Breast epithelium (tissue), 4 donors: ENCODE results near the gene IMMP2L. TPM values are rescaled to one million over a fixed set of nuclear protein-coding genes. Genes with fewer than 3 reads are reported as not detected.

Source experiments
- DNase-seq, 2 donors: peaks; one replicate each; pipeline ENCODE4 v3.0.0-alpha.2; 2019; ENCODE audit warnings: low spot score in 2 of 2
- H3K27ac ChIP-seq, 2 donors: fragments of 200-600 bp; sonication (generic) in 1 of 2; one replicate each; pipeline ENCODE4 v1.5.1; 2016 to 2019; ENCODE audit warnings: mild to moderate bottlenecking in 1 of 2
- H3K27me3 ChIP-seq, 2 donors: fragments of 200-600 bp; sonication (generic) in 1 of 2; one replicate each; pipeline versions ENCODE4 v1.5.1 to v1.6.0; 2017 to 2019; ENCODE audit warnings: control low read depth in 1 of 2, mild to moderate bottlenecking in 1 of 2
- H3K36me3 ChIP-seq: fragments of 200-600 bp; one replicate; pipeline ENCODE4 v1.5.1; 2019
- H3K4me1 ChIP-seq, 2 donors: fragments of 200-600 bp; sonication (generic); one replicate each; pipeline ENCODE4 v1.5.1; 2016 to 2019; ENCODE audit warnings: control low read depth in 1 of 2
- H3K4me3 ChIP-seq, 3 donors: fragments of 200-600 bp; sonication (generic); 1 replicate in 2 of 3; 2 replicates in 1 of 3; pipeline ENCODE4 v1.5.1; 2016 to 2019; ENCODE audit warnings: mild to moderate bottlenecking in 3 of 3, moderate library complexity in 2 of 3
- H3K9me3 ChIP-seq, 2 donors: fragments of 200-600 bp; sonication (generic) in 1 of 2; one replicate each; pipeline ENCODE4 v1.5.1; 2016 to 2019; ENCODE audit warnings: control low read depth in 1 of 2
- CTCF ChIP-seq, 3 donors: fragments of 450-650 bp; IDR thresholded peaks; one replicate each; pipeline ENCODE4 v1.5.1; 2016 to 2017; ENCODE audit warnings: antibody characterized with exemption in 3 of 3, mild to moderate bottlenecking in 3 of 3, moderate library complexity in 3 of 3
- POLR2A ChIP-seq: fragments of 450-650 bp; IDR thresholded peaks from one replicate; pipeline ENCODE4 v1.6.1; 2016; ENCODE audit warnings: antibody characterized with exemption, mild to moderate bottlenecking, moderate library complexity
- POLR2AphosphoS5 ChIP-seq, 3 donors: sonication (generic); formaldehyde crosslinking; IDR thresholded peaks; one replicate each; pipeline ENCODE4 v1.6.1; 2017; ENCODE audit warnings: antibody characterized with exemption in 3 of 3
- intact Hi-C: fragments of 100-400 bp; cut with DNase I; formaldehyde crosslinking; loops from one replicate; pipeline ENCODE4 v1.15.1; 2023; ENCODE audit warnings: low total_unique reads
- total RNA-seq, 3 donors: library from RNA; depleted of rRNA; stranded (reverse); fragments of >200 nt; gene quantifications; one replicate each; pipeline ENCODE4 v1.1.0, GENCODE V29; 2016

IMMP2L gene
- total RNA-seq, 3 donors from 2014 or later = 19.8 to 39.7 (median 30.8) TPM

- no peaks in the 10 kb centered on the region for H3K27me3 ChIP-seq
- H3K4me1 ChIP-seq = no peaks in the 10 kb centered on the region
- no peak overlapping the region for H3K4me3 ChIP-seq
- intact Hi-C loops = no loop called here
- H3K9me3 ChIP-seq = no peaks in the 10 kb centered on the region
- TF ChIP-seq POLR2A = no peak
- no peak for TF ChIP-seq POLR2AphosphoS5 (IDR thresholded peaks at IDR 0.05)
- no peak for TF ChIP-seq CTCF (IDR thresholded peaks at IDR 0.05)
- H3K36me3 ChIP-seq = no peaks in the 10 kb centered on the region
- no peak for DNase-seq
- no peak overlapping the region for H3K27ac ChIP-seq
Measured at GRCh38 chr7:111006040-111006439, 556.3 kb downstream of the IMMP2L start.

- H3K36me3 ChIP-seq = no peaks in the 10 kb centered on the region
- DNase-seq = no peak
- H3K4me1 ChIP-seq = no peaks in the 10 kb centered on the region
- H3K9me3 ChIP-seq = no peaks in the 10 kb centered on the region
- H3K27me3 ChIP-seq = no peaks in the 10 kb centered on the region
- H3K4me3 ChIP-seq = no peak overlapping the region
- no peak for TF ChIP-seq CTCF (IDR thresholded peaks at IDR 0.05)
- no peak for TF ChIP-seq POLR2A
- TF ChIP-seq POLR2AphosphoS5 (IDR thresholded peaks at IDR 0.05) = no peak
- intact Hi-C loops = no loop called here
- H3K27ac ChIP-seq = no peak overlapping the region
Measured at GRCh38 chr7:111005445-111005844, 556.8 kb downstream of the IMMP2L start.

- intact Hi-C loops = no loop called here
- Histone ChIP-seq H3K27ac (no peak overlapping the region), H3K36me3 (no peaks in the 10 kb centered on the region), H3K9me3 (no peaks in the 10 kb centered on the region), H3K27me3 (no peaks in the 10 kb centered on the region), H3K4me3 (no peak overlapping the region), H3K4me1 (no peaks in the 10 kb centered on the region)
- TF ChIP-seq POLR2AphosphoS5 (IDR thresholded peaks at IDR 0.05) (no peak), CTCF (IDR thresholded peaks at IDR 0.05) (no peak), POLR2A (no peak)
- DNase-seq = no peak
Measured at GRCh38 chr7:111004310-111004901, 557.9 kb downstream of the IMMP2L start.

GRCh38 chr7:111003883-111004282 lies 558.4 kb downstream of the IMMP2L start:
- Histone ChIP-seq H3K27me3 (no peaks in the 10 kb centered on the region), H3K4me3 (no peak overlapping the region), H3K36me3 (no peaks in the 10 kb centered on the region), H3K4me1 (no peaks in the 10 kb centered on the region), H3K9me3 (no peaks in the 10 kb centered on the region), H3K27ac (no peak overlapping the region)
- no peak for TF ChIP-seq CTCF (IDR thresholded peaks at IDR 0.05)
- no peak for TF ChIP-seq POLR2A
- TF ChIP-seq POLR2AphosphoS5 (IDR thresholded peaks at IDR 0.05) = no peak
- intact Hi-C loops = no loop called here
- no peak for DNase-seq

- no peak for DNase-seq
- Histone ChIP-seq H3K36me3 (no peaks in the 10 kb centered on the region), H3K4me1 (no peaks in the 10 kb centered on the region), H3K9me3 (no peaks in the 10 kb centered on the region), H3K27ac (no peak overlapping the region), H3K4me3 (no peak overlapping the region), H3K27me3 (no peaks in the 10 kb centered on the region)
- intact Hi-C loops = no loop called here
- no peak for TF ChIP-seq CTCF (IDR thresholded peaks at IDR 0.05)
- TF ChIP-seq POLR2A = no peak
- no peak for TF ChIP-seq POLR2AphosphoS5 (IDR thresholded peaks at IDR 0.05)
Measured at GRCh38 chr7:110994028-110994967, 568.0 kb downstream of the IMMP2L start.
